GM18907 (cell line): ENCODE results near the gene CACNA2D3.
"Not testable (repeated sequence)": the region's sequence is repeated elsewhere in the genome, so short reads cannot be mapped to it uniquely, and the experiment has no call there.

Experiments used
- ATAC-seq: cut with Tn5 transposase; IDR thresholded peaks from one replicate; pipeline ENCODE4 v1.9.1; 2021; ENCODE audit warnings: mild to moderate bottlenecking, moderate library complexity; ENCODE audit not compliant: unreplicated experiment

CACNA2D3 gene

GRCh38 chr3:54967731-54968161 is 845.4 kb downstream of the CACNA2D3 start:
- no peak for ATAC-seq

DNA sequence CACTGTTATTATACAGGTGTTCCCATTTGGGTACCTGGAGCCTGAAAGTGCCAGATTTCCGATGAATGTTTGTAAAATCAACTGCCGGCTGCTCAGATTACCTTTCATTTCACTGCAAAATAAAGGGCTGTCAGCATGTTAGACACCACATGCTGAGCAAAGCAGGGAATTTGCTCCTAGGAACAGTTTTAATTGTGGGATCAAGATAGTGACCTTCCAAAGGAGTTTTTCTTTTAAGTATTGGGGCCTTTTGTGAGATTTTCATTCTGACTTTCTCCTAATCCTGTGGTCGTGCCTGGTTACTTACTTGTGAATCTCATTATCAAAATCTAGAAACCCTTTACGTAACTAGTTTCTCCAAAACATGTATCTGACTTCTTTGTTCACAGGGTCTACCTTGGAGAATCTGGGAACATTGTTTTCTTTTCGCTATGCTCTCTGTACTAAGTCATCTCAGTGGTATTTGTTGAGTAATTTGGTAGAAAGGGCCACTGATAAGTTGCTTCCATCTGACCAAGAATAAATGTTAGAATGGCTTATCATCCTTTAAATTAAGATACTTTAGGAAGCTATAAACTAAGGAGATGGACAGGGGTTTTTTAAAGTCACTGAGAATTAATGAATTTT is 846.3 kb downstream of the CACNA2D3 start:
- no peak for ATAC-seq

DNA sequence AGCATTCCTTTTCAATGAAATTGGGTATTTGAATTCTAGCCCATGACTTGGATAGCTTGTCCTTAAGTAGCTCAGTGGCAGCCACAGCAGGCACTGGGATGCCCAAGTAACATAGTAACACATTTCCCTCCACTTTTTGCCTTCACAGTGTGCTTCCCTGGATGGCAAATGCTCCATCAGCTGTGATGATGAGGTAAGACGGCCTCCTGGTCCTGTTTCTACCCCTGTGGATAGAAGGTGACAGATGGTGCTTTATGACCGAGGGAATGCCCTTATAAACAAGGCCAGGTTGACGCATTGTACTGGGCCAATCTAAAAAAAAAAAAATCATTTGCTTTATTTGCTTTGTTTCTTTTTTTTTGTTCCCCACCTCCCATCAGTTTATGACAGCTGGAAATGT is 847.3 kb downstream of the CACNA2D3 start:
- ATAC-seq = no peak

DNA sequence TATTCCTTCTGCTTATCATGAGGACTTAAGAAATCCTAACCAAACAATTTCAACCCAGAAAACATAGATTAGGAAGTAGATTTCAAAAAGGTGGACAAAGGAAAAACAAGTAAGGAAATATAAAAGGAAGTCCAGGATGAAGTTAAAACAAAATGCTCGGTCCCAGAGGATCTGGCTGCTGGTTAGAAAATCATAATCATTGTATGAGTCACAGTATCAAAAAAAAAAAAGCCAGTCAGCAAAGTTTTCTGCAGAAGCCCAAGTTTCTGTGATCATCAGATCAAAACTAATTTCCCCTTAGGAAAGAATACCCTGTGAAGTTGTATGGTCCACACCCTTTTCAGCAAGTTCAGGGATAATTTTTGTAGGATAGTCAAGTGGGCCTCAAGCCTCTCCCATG is 848.5 kb downstream of the CACNA2D3 start:
- ATAC-seq = no peak

DNA sequence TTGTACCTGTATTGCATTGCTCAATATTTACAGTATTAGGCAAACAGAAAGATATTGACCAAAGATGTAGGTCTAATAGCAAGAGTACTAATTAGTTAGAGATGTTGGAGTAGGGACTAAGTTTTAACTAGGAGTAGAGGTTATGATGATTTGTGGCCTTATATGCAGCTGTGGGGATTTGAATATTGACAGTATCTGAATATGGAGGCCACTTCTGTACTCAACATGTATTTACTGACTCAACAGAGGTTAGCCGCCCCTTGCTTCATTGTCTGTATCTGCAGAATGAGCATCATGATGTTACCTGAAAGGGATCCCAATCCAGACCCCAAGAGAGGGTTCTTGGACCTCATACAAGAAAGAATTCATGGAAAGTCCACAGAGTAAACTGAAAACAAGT is 855.1 kb downstream of the CACNA2D3 start:
- no peak for ATAC-seq

- ATAC-seq = not testable (repeated sequence)
Observed at GRCh38 chr3:54977946-54978345, 855.6 kb downstream of the CACNA2D3 start.

DNA sequence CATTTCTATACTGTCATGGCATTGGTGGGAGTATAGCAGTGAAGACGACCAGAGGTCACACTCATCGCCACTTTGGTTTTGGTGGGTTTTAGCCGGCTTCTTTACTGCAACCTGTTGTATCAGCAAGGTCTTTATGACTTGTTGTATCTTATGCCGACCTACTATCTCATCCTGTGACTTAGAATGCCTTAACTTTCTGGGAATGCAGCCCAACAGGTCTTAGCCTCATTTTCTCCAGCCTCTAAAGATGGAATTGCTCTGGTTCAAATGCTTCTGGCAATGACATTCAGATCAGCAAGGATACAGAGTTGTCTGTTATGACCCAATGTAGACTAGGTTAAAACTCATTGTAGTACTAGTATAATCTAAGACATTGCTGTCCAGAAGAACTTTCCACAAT is 860.5 kb downstream of the CACNA2D3 start:
- ATAC-seq = no peak

DNA sequence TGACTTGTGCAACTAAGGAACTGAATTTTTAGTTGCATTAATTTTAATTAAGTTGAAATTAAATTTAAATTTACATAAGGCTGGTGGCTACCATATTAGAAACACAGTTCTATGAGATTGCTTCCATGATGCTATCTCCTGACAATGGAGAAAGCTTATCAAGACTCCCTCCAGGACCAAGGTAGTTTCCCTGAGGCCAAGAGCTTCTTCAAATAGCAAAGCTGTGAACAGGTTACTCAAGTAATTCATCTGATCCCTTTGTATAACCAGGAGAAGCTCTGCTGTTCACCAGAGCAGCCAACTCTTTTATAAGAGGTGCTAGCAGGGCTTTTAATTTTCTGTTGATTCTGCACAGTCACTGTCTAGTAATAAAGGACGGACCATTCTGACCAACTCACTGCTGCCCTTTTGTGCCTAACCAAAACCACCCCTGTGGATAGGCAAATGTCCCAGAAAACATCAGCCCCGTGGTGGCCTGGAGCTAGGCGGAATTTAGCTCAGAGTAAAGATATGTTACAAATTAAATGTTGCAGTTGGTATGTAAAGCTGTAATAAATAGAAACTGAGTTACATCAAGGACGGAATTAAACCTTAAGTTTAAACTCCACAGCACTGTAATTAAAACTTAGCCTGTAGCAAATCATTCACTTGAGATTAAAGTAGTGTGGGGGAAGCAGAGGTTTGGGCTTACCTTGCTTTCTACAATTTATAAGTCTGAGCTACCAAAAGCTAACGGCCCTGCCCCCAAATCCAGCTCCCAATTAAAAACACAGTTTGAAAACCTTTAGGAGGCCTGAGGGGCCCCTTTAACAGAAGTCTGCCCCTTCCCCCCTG is 861.1 kb downstream of the CACNA2D3 start:
- no peak for ATAC-seq

GRCh38 chr3:54985856-54986255 is 863.5 kb downstream of the CACNA2D3 start:
- no peak for ATAC-seq

DNA sequence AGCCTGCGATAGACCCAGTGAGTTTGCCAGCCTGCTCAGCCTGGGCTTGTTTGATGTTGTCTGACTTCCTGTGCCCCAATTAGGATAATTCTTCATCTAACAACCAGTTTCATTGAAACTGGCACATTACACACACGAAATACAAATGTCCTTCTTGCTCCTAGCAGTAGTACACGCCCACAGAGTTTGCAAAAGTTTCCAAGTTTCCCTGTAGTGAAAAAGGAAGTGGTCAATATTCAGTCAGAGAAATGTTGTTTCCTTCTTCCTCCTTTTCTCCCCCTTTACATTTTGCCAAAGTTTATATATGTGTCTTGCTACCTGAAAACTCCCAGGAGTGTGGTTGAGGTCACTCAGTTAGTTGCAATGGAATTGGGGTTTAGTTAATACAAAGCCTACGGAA is 863.9 kb downstream of the CACNA2D3 start:
- no peak for ATAC-seq

DNA sequence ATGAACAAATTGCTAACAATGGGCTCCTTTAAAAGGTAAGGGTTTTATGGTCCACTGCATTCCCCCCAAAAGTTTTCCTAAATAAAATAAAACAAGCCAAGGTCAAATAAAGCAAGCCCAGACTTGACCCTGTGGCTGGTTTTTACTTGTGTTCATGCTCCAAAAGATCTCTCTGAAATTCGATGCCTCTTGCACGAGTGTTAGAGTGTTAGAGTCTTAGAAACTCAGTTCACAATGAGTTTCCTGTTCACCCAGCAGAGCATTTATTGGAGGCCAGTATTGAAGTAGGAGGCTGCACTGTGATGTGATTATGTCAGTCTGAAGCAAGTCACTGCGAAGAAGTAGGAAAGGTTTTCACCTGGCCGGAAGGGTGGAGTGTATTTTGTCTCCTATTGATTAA is 865.4 kb downstream of the CACNA2D3 start:
- no peak for ATAC-seq

GRCh38 chr3:54988302-54988837 is 866.0 kb downstream of the CACNA2D3 start:
- no peak for ATAC-seq

DNA sequence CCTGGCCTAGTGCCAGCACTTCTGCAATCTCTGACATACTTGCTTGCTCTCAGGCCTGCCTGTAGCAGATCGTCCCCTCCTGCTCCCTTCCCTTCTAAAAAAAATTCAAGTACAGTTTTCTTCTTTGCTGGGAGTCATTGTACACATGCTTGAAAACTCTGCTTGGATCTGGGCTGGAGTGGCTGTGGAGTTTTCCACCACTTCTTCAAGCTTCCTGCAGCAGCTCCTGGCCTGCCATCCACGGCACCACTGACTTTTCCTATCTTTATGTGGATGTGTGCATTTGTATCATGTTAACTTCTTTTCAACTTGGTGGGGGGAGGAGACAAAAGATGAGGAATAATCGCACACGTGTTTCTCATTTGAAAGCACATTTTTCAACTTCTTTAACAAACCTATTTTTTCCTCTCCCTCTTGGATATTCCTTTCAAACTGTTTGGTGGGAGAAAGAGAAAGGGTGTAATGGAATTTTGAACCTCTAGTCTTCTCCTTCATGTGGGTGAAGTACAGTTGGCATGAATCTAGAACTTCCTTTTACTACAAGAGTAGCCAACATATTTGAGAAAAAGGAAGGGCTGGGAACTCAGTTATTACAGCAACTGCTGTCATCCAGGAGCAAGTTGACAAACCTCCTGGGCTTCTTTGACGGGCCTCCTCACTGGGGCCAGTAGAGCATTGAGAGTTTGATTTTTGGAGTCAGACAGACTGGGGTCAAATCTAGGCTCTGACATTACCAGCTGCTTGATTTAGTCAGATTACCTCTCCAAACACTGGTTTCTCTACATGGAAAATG is 866.7 kb downstream of the CACNA2D3 start:
- no peak for ATAC-seq

- ATAC-seq = no peak
Observed at GRCh38 chr3:54994111-54994513, 871.8 kb downstream of the CACNA2D3 start.

DNA sequence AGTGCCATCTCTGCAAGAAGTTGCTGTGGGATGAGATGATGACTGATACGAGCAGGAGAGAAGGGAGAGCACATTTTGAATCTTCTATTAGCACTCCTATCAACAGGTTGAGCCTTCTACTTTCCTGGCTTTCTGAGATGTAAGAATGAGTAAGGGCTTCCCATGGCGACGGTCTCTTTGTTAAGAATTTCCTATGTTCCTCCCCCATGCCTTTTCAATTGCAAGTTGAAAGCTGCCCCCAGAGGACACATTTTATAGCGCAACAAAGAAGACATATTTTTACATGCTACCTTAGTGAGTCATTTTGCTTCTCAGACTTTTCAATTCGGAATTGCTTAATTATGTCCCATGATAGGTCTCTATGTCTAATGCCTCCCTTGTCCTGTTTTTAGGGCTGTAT is 876.8 kb downstream of the CACNA2D3 start:
- no peak for ATAC-seq

DNA sequence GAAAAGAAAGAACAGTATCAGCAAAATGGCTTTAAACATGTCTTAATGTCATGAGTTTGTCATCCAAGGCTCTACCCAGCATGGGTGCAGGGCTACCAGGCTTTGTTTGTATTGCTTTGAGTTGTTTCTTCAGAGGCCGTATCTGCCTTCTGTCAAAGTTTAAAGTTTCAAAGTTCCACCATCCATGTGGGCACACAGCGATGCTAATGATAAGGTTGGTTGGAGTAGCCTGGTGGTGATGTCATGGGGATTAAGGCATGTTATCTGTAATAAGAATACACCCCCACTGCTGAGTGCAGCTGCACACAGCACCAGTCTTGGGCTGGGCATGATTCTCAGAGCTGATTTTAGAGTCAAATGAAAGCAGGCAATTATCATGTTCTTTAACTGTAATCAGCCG is 877.5 kb downstream of the CACNA2D3 start:
- no peak for ATAC-seq

- no peak for ATAC-seq
Observed at GRCh38 chr3:55000546-55000945, 878.2 kb downstream of the CACNA2D3 start.

DNA sequence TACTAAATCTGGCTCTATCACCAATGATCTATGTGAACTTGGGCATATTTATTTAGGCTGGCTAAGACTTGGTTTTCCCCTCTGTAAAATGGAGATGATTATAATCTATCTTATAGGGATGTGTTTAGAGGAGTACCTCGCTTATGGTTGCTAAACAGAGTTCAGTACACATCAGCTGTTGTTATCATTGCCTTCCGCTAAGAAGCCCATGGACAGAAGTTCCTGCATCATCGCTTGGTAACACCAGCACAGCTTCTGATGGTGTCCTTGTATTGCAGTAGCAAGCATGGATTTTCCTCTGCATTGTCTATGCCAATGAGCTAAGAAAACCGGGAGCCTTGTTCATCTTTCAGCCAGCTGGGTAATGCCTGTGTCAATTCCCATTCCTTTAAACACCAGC is 878.6 kb downstream of the CACNA2D3 start:
- no peak for ATAC-seq

- ATAC-seq = no peak
Observed at GRCh38 chr3:55002416-55002930, 880.1 kb downstream of the CACNA2D3 start.

GRCh38 chr3:55006244-55006676 is 883.9 kb downstream of the CACNA2D3 start:
- no peak for ATAC-seq

- ATAC-seq = no peak
Observed at GRCh38 chr3:55007971-55008370, 885.6 kb downstream of the CACNA2D3 start.
